Measurements from ENCODE around the gene NAE1. TPM values are rescaled to one million over a fixed set of nuclear protein-coding genes. Genes with fewer than 3 reads are reported as not detected.

NAE1 gene
- total and polyA plus RNA-seq, 9 donors, result 38.3 to 63.7 (median 46.7) TPM

- Histone ChIP-seq H3K4me3 (no peak overlapping the region), H3K27ac (no peak overlapping the region), H3K27me3 (no peaks in the 10 kb centered on the region), H3K4me1 (ENCODE audit: insufficient read depth) (peaks cover 5% of the 10 kb centered on the region), H3K36me3 (no peaks in the 10 kb centered on the region), H3K9me3 (no peaks in the 10 kb centered on the region)
- DNase-seq, result no peak
- WGBS, 3 donors, result 69 to 82% (median 81%) methylated on average over 3 of the region's 3 CpGs
- intact Hi-C loops (cut with DNase I), result no loop called here
- TF ChIP-seq EP300 (IDR thresholded peaks at IDR 0.05), result no peak
- no peak for TF ChIP-seq POLR2A (IDR thresholded peaks at IDR 0.05)
- TF ChIP-seq CTCF (IDR thresholded peaks at IDR 0.05), result no peak
These were observed 1.4 kb upstream of the NAE1 start for GRCh38 chr16:66832190-66832589.

GRCh38 chr16:66824006-66824405, 6.8 kb downstream of the NAE1 start:
- no peaks in the 10 kb centered on the region for H3K27me3 ChIP-seq
- no peak for DNase-seq
- H3K4me1 ChIP-seq (ENCODE audit: insufficient read depth), result peaks cover 1% of the 10 kb centered on the region
- H3K4me3 ChIP-seq, result no peak overlapping the region
- 78 to 83% (median 82%) methylated on average over 4 of the region's 4 CpGs for WGBS, 3 donors
- H3K27ac ChIP-seq, result no peak overlapping the region
- TF ChIP-seq CTCF (IDR thresholded peaks at IDR 0.05) (no peak), POLR2A (IDR thresholded peaks at IDR 0.05) (no peak), EP300 (IDR thresholded peaks at IDR 0.05) (no peak)
- H3K36me3 ChIP-seq, result no peaks in the 10 kb centered on the region
- H3K9me3 ChIP-seq, result no peaks in the 10 kb centered on the region
- intact Hi-C loops (cut with DNase I), result no loop called here

- H3K4me3 ChIP-seq, result no peak overlapping the region
- no peaks in the 10 kb centered on the region for H3K9me3 ChIP-seq
- TF ChIP-seq EP300 (IDR thresholded peaks at IDR 0.05) (no peak), POLR2A (IDR thresholded peaks at IDR 0.05) (no peak), CTCF (IDR thresholded peaks at IDR 0.05) (no peak)
- no peaks in the 10 kb centered on the region for H3K27me3 ChIP-seq
- H3K36me3 ChIP-seq, result no peaks in the 10 kb centered on the region
- intact Hi-C loops (cut with DNase I), result no loop called here
- DNase-seq, result no peak
- no peak overlapping the region for H3K27ac ChIP-seq
- H3K4me1 ChIP-seq (ENCODE audit: insufficient read depth), result no peaks in the 10 kb centered on the region
- WGBS, 3 donors, result 83 to 92% (median 91%) methylated on average over 2 of the region's 2 CpGs
These were observed 16.0 kb downstream of the NAE1 start for GRCh38 chr16:66814734-66815133.

GRCh38 chr16:66811043-66811442, 19.7 kb downstream of the NAE1 start:
- TF ChIP-seq POLR2A (IDR thresholded peaks at IDR 0.05) (no peak), EP300 (IDR thresholded peaks at IDR 0.05) (no peak), CTCF (IDR thresholded peaks at IDR 0.05) (no peak)
- H3K9me3 ChIP-seq, result no peaks in the 10 kb centered on the region
- H3K4me1 ChIP-seq (ENCODE audit: insufficient read depth), result no peaks in the 10 kb centered on the region
- H3K4me3 ChIP-seq, result no peak overlapping the region
- H3K27me3 ChIP-seq, result no peaks in the 10 kb centered on the region
- intact Hi-C loops (cut with DNase I), result no loop called here
- WGBS, 3 donors, result 95 to 97% (median 96%) methylated on average over 7 of the region's 7 CpGs
- no peak overlapping the region for H3K27ac ChIP-seq
- H3K36me3 ChIP-seq, result no peaks in the 10 kb centered on the region
- DNase-seq, result no peak

GRCh38 chr16:66810391-66810790, 20.4 kb downstream of the NAE1 start:
- intact Hi-C loops (cut with DNase I), result no loop called here
- Histone ChIP-seq H3K27me3 (no peaks in the 10 kb centered on the region), H3K36me3 (no peaks in the 10 kb centered on the region), H3K4me1 (ENCODE audit: insufficient read depth) (no peaks in the 10 kb centered on the region), H3K27ac (no peak overlapping the region), H3K9me3 (no peaks in the 10 kb centered on the region), H3K4me3 (no peak overlapping the region)
- DNase-seq, result no peak
- WGBS, 3 donors, result 93 to 96% (median 95%) methylated on average over 4 of the region's 4 CpGs
- TF ChIP-seq POLR2A (IDR thresholded peaks at IDR 0.05) (no peak), CTCF (IDR thresholded peaks at IDR 0.05) (no peak), EP300 (IDR thresholded peaks at IDR 0.05) (no peak)

Data from ovary (tissue), 9 donors.